Activated naive CD8-positive, alpha-beta T cell treated with anti-CD3 and anti-CD28 coated beads for 36 hours (primary cell): ENCODE measurements around the gene E2F3. TPM values are rescaled to one million over a fixed set of nuclear protein-coding genes. Genes with fewer than 3 reads are reported as not detected.
"Not testable (repeated sequence)": the region's sequence is repeated elsewhere in the genome, so short reads cannot be mapped to it uniquely, and the experiment has no call there.

Experiments
- DNase-seq: peaks from one replicate; pipeline ENCODE4 v3.0.0; 2021
- H3K27ac Mint-ChIP-seq: one replicate; pipeline ENCODE4 v1.8.0; 2022; ENCODE audit warnings: mild to moderate bottlenecking, moderate library complexity, mixed read lengths
- H3K27me3 Mint-ChIP-seq: one replicate; pipeline ENCODE4 v1.8.0; 2022; ENCODE audit warnings: mild to moderate bottlenecking, mixed read lengths
- H3K36me3 Mint-ChIP-seq: one replicate; pipeline ENCODE4 v1.8.0; 2021; ENCODE audit warnings: mild to moderate bottlenecking, mixed read lengths
- H3K4me1 Mint-ChIP-seq: one replicate; pipeline ENCODE4 v1.8.0; 2021; ENCODE audit warnings: mixed read lengths
- H3K4me3 Mint-ChIP-seq: one replicate; pipeline ENCODE4 v1.8.0; 2022; ENCODE audit warnings: mild to moderate bottlenecking, moderate library complexity, mixed read lengths
- H3K9me3 Mint-ChIP-seq: one replicate; pipeline ENCODE4 v1.8.0; 2022; ENCODE audit warnings: mixed read lengths
- total RNA-seq, 2 experiments: library from RNA; stranded (reverse); gene quantifications; one replicate each; pipeline ENCODE4 v1.2.3, GENCODE V29; 2021

The E2F3 gene
- total RNA-seq, 2 experiments from 2014 or later, result 21.5 to 22.8 TPM

DNA sequence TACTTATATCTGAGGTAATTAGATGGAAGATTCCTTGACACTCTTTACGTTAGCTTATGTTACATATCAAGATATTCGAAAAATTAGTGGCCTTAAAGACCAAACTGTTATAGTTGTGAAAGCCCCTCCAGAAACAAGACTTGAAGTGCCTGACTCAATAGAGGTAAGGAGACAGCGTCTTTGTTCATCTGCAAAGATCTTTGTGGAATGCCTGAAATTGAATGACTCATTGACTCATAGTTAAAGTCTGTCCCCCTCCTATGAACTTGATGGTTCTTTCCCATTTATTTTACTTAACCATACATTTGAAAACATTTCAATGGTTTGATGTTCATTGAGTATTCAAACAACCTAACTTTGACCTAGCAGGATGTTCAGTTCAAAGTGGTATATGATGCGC lies 85.0 kb downstream of the E2F3 start:
- H3K4me1 Mint-ChIP-seq, result peaks cover 6% of the 10 kb centered on the region
- no peaks in the 10 kb centered on the region for H3K9me3 Mint-ChIP-seq
- no peak overlapping the region for H3K27ac Mint-ChIP-seq
- no peaks in the 10 kb centered on the region for H3K27me3 Mint-ChIP-seq
- no peak for DNase-seq
- peaks cover 51% of the 10 kb centered on the region for H3K36me3 Mint-ChIP-seq
- no peak overlapping the region for H3K4me3 Mint-ChIP-seq

DNA sequence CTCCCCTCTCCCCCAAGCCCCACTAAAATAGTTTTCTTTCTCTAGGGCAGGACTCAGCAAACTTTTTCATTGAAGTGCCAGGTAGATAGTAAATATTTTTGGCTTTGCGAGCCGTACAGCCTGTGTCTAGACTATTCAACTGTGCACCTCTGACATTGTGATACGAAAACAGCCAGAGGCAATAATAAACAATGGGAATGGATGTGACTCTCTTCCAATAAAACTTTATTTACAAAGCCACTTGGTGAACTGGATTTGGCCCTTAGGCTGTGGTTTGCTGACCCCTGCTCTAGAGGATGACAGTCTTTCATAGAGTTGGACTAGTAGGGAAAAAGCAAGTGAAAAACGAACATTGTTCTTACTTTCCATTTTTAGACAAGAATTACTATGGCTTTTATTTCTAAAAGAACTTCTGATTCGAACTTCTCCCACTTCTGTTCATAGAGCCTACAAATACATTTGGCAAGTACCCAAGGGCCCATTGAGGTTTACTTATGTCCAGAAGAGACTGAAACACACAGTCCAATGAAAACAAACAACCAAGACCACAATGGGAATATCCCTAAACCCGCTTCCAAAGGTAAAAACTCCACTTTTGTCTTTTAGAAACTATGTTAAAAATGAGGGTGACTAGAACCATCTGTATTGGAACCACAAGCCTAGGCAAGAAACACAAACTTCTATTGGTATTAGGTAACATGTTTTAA lies 86.1 kb downstream of the E2F3 start:
- peaks cover 6% of the 10 kb centered on the region for H3K4me1 Mint-ChIP-seq
- H3K27ac Mint-ChIP-seq, result no peak overlapping the region
- H3K9me3 Mint-ChIP-seq, result no peaks in the 10 kb centered on the region
- no peak for DNase-seq
- H3K36me3 Mint-ChIP-seq, result peaks cover 51% of the 10 kb centered on the region
- no peak overlapping the region for H3K4me3 Mint-ChIP-seq
- H3K27me3 Mint-ChIP-seq, result no peaks in the 10 kb centered on the region

DNA sequence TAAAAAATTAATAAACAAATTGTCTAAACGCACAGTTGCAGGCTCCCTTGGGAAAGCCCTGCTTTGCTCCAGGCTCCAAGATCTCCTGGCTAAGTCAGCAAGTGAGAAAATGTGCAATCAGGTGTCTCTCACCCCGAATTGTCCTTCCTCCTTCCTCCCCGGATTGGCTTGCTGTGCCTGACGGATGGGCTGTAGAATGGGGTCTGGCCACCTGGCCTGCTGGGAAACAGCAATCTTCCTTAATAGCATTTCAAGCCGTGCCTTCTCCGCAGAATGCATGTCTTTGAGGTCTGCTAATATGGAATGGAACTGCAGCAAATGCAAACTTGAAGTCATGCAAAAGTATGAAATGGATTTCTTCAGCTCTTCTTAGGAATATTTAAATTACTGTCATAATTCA lies 88.9 kb downstream of the E2F3 start:
- H3K27ac Mint-ChIP-seq, result no peak overlapping the region
- peaks cover 41% of the 10 kb centered on the region for H3K36me3 Mint-ChIP-seq
- DNase-seq, result no peak
- no peaks in the 10 kb centered on the region for H3K27me3 Mint-ChIP-seq
- H3K4me1 Mint-ChIP-seq, result peaks cover 6% of the 10 kb centered on the region
- H3K9me3 Mint-ChIP-seq, result no peaks in the 10 kb centered on the region
- H3K4me3 Mint-ChIP-seq, result no peak overlapping the region

DNA sequence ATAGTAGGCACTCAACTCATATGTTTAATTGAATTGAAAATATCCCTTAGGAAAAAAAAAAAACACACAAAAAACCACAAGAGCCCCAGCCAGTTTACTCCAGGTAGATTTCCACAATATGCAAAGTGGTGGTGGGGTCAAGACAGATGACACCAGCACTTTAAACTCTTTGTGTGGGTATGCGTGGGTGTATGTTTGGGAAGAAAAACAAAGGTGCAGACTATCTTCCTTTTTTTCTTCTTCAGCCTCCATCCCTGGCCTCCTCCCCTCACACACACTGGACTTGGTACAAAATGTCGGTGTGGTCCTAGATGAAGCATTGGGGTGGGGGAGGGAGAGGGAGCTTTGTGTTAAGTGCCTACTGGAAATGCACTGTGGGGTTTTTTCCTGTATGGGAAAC lies 90.4 kb downstream of the E2F3 start:
- Mint-ChIP-seq H3K27me3 (no peaks in the 10 kb centered on the region), H3K27ac (no peak overlapping the region), H3K9me3 (no peaks in the 10 kb centered on the region), H3K36me3 (peaks cover 31% of the 10 kb centered on the region), H3K4me3 (no peak overlapping the region), H3K4me1 (peaks cover 2% of the 10 kb centered on the region)
- no peak for DNase-seq

DNA sequence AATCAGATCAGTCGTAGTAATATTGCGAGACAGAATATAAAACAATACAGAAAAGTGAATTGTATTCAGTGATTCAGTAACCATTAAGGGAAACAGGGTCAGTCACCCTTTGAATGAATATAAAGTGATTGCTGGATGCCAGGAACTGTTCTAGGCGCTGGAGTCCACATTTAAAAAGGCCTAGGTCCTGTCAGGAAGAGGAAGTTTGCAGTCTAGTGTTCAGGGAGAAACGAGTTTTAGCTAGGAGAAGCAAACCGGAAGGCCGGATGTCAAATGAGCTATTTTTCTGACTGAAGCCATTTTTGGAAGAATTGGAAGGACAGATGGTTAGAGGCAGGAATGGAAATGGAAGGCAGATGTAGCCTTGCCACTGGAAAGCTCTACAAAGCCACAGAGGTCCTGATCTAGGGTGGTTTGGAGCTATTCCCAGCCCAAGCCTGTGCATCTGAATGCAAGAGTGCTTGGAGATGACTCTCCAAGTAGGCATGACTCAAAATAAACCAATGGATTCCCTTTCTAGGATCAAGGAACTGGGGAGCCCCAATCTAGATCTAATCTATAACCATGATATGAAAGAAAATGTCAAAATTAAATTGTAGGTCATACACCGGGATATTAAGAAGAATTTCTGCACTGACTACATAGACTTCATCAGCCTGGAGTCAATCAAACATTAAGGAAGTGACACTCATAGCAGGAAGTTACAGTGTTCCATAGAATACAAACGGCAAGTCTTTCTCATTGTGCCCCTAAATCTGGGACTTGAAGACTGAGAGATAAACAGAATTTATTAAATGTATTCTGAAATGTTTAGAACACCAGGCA lies 95.7 kb downstream of the E2F3 start:
- no peaks in the 10 kb centered on the region for H3K36me3 Mint-ChIP-seq
- DNase-seq, result no peak
- H3K27ac Mint-ChIP-seq, result no peak overlapping the region
- no peaks in the 10 kb centered on the region for H3K4me1 Mint-ChIP-seq
- H3K9me3 Mint-ChIP-seq, result no peaks in the 10 kb centered on the region
- no peaks in the 10 kb centered on the region for H3K27me3 Mint-ChIP-seq
- H3K4me3 Mint-ChIP-seq, result no peak overlapping the region

DNA sequence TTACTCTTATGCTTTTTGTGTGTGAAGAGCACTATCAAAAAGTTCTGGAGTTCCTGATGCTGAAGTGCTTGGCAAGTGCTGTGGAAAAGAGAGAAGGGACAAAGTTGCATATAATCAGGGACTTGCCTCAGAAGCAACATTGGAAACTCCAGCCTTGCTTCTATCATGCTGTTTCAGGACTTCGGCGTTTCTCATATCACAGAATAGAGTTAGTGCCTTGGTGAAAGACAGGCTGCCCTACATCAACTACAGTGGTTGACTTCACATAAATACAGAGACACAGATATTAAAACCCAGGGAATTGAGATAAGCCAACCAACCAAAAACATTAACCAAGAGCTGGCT lies 96.3 kb downstream of the E2F3 start:
- Mint-ChIP-seq H3K4me1 (no peaks in the 10 kb centered on the region), H3K9me3 (no peaks in the 10 kb centered on the region), H3K27ac (no peak overlapping the region), H3K27me3 (no peaks in the 10 kb centered on the region), H3K4me3 (no peak overlapping the region), H3K36me3 (no peaks in the 10 kb centered on the region)
- DNase-seq, result no peak

DNA sequence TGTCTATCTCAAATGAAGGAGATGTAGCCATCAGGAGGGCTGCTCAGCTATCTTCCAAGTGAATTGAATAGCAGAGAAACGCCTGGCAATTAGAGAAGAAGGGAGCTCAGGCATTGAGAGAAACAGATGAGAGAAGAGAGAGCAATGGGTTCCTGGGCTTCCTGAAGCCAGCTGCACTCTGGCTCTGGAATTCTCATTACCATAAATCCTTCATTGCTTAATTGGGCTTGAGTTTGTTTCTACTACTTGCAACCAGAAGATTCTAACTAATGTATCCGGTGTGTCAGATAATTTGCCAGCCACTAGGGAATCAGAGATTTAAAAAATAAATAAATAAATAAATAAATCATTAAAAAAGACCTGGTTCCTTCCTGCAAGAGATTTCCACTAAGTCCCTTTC lies 107.5 kb downstream of the E2F3 start:
- Mint-ChIP-seq H3K27ac (no peak overlapping the region), H3K36me3 (no peaks in the 10 kb centered on the region), H3K9me3 (no peaks in the 10 kb centered on the region), H3K4me3 (no peak overlapping the region), H3K27me3 (peaks cover 3% of the 10 kb centered on the region), H3K4me1 (no peaks in the 10 kb centered on the region)
- no peak for DNase-seq

DNA sequence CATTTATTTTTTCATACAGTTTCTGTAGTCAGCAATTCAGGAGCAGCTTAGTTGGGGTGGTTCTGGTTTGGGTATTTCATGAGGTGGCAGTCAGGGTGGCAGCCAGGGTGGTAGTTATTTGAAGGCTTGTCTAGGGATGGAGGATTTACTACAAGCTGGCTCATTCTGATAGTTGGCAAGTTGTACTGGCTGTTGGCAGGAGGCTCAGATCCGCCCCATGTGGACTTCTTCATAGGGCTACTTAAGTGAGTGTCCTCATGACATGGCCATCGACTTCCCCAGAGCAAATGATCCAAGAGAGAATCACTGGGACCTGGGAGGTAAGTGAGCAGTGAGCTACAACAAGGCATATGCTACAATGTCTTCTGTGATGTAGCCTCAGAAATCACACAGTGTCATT lies 110.2 kb downstream of the E2F3 start:
- DNase-seq, result no peak
- H3K9me3 Mint-ChIP-seq, result no peaks in the 10 kb centered on the region
- no peaks in the 10 kb centered on the region for H3K36me3 Mint-ChIP-seq
- H3K4me1 Mint-ChIP-seq, result no peaks in the 10 kb centered on the region
- H3K27ac Mint-ChIP-seq, result no peak overlapping the region
- peaks cover 3% of the 10 kb centered on the region for H3K27me3 Mint-ChIP-seq
- H3K4me3 Mint-ChIP-seq, result no peak overlapping the region

DNA sequence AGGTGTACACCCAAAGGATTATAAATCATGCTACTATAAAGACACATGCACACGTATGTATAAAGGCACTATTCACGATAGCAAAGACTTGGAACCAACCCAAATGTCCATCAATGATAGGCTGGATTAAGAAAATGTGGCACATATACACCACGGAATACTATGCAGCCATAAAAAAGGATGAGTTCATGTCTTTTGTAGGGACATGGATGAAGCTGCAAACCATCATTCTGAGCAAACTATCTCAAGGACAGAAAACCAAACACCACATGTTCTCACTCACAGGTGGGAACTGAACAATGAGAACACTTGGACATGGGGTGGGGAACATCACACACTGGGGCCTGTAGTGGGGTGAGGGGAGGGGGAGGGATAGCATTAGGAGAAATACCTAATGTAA lies 123.5 kb downstream of the E2F3 start:
- not testable (repeated sequence) for H3K4me3 Mint-ChIP-seq, H3K9me3 Mint-ChIP-seq, H3K4me1 Mint-ChIP-seq, H3K36me3 Mint-ChIP-seq, DNase-seq, H3K27ac Mint-ChIP-seq, H3K27me3 Mint-ChIP-seq

DNA sequence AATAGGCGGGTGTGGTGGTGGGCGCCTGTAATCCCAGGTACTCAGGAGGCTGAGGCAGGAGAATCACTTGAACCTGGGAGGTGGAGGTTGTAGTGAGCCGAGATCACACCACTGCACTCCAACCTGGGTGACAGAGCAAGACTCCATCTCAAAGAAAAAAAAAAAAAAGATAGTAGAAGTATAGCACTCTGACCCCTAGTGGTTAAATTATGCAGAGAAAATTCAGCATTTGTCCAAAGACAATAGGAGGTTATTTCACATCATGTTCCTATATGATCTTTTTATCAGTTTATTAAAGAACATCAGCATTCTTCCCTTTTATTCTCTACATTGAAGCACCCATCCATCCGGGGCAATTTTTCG lies 127.4 kb downstream of the E2F3 start:
- Mint-ChIP-seq H3K4me3 (peak overlapping the region; percentile 36), H3K27ac (peak overlapping the region; percentile 64), H3K4me1 (peaks cover 12% of the 10 kb centered on the region)
- H3K27me3 Mint-ChIP-seq, H3K36me3 Mint-ChIP-seq, H3K9me3 Mint-ChIP-seq, DNase-seq: not testable (repeated sequence)

DNA sequence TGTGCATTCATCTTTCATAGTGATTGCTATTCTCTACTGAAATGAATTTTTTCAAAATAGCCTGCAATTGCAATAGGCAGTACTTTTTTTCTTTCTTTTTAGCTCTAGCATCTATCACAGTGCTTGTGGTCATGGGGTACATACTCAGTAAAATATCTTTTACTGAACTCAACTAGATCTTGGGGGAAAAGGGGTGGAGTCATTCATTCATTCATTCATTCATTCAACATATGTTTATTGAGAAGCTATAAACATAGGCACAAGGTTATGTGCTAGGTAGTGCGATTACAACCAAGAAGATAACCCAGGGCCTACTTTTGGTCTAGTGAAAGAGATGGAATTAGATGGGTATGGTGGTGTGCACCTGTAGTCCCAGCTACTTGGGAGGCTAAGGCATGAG lies 131.2 kb downstream of the E2F3 start:
- no peak for DNase-seq
- H3K36me3 Mint-ChIP-seq, result peaks cover 10% of the 10 kb centered on the region
- no peak overlapping the region for H3K4me3 Mint-ChIP-seq
- H3K9me3 Mint-ChIP-seq, result no peaks in the 10 kb centered on the region
- H3K27me3 Mint-ChIP-seq, result no peaks in the 10 kb centered on the region
- peaks cover 23% of the 10 kb centered on the region for H3K4me1 Mint-ChIP-seq
- no peak overlapping the region for H3K27ac Mint-ChIP-seq

DNA sequence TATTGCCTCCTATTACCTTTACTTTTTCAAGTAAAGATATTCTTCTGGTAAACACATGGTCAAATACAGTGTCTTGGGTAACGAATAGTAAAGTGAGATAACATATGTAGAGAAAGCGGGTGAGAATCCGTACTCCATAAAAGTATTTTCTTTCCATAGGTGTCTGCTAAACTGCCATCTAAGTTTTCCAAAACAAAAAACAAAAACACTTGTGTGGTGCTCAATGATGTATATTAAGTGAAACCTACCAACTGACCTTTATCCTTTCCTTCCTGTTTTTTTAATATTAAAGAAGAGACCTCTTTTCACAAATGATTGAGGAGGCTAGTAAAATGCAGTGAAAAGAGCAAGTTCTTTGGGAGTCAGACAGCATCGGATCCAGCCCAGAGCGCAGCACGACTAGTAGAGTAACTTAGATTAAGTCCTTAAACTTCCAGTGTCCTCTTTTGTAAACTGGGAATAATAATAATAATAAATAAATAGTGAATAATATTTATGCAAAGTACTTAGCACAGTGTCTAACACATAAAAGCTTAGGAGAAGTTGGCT lies 132.1 kb downstream of the E2F3 start:
- peak overlapping the region; percentile 88 for H3K27ac Mint-ChIP-seq
- H3K36me3 Mint-ChIP-seq, result peaks cover 10% of the 10 kb centered on the region
- no peaks in the 10 kb centered on the region for H3K27me3 Mint-ChIP-seq
- H3K9me3 Mint-ChIP-seq, result no peaks in the 10 kb centered on the region
- peaks cover 27% of the 10 kb centered on the region for H3K4me1 Mint-ChIP-seq
- DNase-seq, result no peak
- peak overlapping the region; percentile 71 for H3K4me3 Mint-ChIP-seq

DNA sequence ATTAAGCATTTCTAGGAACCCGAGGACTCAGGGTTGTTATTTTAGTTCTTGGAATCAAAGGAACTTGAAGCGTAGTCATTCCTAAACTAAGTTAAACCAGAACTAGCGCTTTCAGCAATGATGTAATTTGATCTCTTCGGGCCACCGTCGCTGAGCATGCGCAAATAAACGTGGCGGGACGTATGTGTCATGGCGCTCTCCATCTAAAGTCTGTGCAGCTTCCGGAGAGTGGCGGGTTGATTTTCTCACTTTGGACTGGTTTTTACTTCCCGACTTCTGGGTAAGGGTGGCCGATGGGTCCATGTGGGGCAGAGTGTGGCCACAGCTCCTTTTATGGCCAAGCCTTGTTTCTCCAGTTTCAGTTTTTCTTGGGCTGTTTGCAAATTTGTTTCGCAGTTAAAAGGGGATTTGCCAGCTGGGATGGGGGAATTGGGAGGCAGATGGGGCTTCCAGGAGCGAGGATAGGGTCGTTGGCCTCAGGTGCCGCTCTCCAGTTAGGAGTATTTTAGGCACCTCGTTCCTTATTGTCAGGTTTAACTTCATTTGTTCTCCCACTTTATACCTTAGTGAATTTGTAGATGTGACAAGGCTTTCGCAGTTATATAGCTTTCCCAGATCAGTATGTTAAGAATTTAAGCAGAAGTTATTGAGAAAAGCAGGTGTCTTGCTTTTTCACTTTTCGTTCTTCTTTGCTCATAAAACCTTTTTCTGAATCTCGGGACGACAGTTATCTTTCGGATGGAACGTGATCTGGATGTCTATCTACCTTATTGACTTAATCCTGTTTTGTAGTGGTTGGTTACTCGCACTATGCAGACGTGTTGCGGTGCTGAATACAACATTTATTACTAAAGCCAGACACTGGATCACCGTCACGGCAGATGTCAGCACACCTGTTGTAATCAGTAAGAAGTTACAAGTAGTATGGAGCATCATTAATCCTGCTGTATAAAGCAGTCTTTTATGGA lies 132.9 kb downstream of the E2F3 start, which contains the start of gene CDKAL1:
CDKAL1 (plus strand) TSS at position 163 of the 968 bp plus-strand sequence. CDS start 11,894 bp downstream, outside the sequence.
- Mint-ChIP-seq H3K36me3 (peaks cover 13% of the 10 kb centered on the region), H3K4me3 (peak within 1 kb of the TSS; percentile 98), H3K9me3 (no peaks in the 10 kb centered on the region), H3K27me3 (no peaks in the 10 kb centered on the region), H3K4me1 (peaks cover 29% of the 10 kb centered on the region), H3K27ac (peak within 1 kb of the TSS; percentile 96)
- peak; percentile 88 for DNase-seq

DNA sequence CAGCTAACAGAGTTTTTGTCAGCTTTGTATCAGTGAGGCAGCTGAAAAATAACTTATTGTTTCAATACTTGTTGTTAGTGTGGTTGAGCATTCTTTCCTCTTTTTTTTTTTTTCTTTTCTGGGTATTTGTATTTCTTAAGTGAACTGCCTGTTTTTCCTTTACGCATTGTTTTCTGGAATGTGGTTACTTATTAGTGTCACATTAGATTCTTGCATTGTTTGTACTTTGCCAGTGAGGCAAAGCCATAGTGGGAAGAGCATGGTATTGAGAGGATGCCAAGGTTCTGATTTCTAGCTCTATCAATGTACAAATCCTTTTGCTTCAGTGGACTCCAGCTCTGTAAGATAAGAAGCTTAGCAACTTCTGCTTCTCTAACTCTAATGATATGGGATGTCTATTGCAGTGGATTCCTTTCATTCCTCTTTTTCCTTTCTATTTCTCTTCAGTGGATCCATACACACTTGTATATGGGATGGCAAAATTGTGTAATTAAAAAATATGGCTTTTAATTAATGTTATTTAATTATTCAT lies 136.5 kb downstream of the E2F3 start:
- H3K36me3 Mint-ChIP-seq, result peaks cover 25% of the 10 kb centered on the region

More for the DNA sequence above, 136.5 kb downstream of the E2F3 start:
- Mint-ChIP-seq H3K27me3 (no peaks in the 10 kb centered on the region), H3K9me3 (no peaks in the 10 kb centered on the region), H3K27ac (no peak overlapping the region), H3K4me3 (no peak overlapping the region), H3K4me1 (peaks cover 46% of the 10 kb centered on the region)
- no peak for DNase-seq
